Astrocyte (in vitro differentiated cells and primary cell): ENCODE results near the gene RASGRP1. TPM values are rescaled to one million over a fixed set of nuclear protein-coding genes. Genes with fewer than 3 reads are reported as not detected.

ENCODE experiments used
- DNase-seq: peaks from one replicate; pipeline ENCODE4 v3.0.0-alpha.2; 2010; ENCODE audit warnings: low read depth
- FAIRE-seq: peaks from 2 replicates; lab custom pipeline; 2011; peaks lifted over from hg19 to GRCh38; lab: Jason Lieb, UNC
- H2AFZ ChIP-seq: 2 replicates; pipeline ENCODE4 v1.6.0; 2012; ENCODE audit warnings: low read depth, low read length, inconsistent platforms
- H3K27ac ChIP-seq: 2 replicates; pipeline ENCODE4 v1.5.1; 2011; ENCODE audit warnings: low read depth, low read length, inconsistent platforms
- H3K27me3 ChIP-seq: 2 replicates; pipeline ENCODE4 v1.6.0; 2011; ENCODE audit warnings: low read length, inconsistent platforms; ENCODE audit not compliant: insufficient read depth
- H3K36me3 ChIP-seq: 2 replicates; pipeline ENCODE4 v1.5.1; 2011; ENCODE audit warnings: low read length, inconsistent platforms; ENCODE audit not compliant: insufficient read depth
- H3K4me1 ChIP-seq: 2 replicates; pipeline ENCODE4 v1.5.1; 2011; ENCODE audit warnings: low read length, inconsistent platforms; ENCODE audit not compliant: insufficient read depth
- H3K4me2 ChIP-seq: 2 replicates; pipeline ENCODE4 v1.6.0; 2012; ENCODE audit warnings: low read length, inconsistent platforms
- H3K4me3 ChIP-seq: 2 replicates; pipeline ENCODE4 v1.5.1; 2011; ENCODE audit warnings: low read depth, mild to moderate bottlenecking, low read length, inconsistent platforms; ENCODE audit not compliant: insufficient read depth
- H3K79me2 ChIP-seq: 2 replicates; pipeline ENCODE4 v1.6.0; 2012; ENCODE audit warnings: mild to moderate bottlenecking, low read length, inconsistent platforms; ENCODE audit not compliant: insufficient read depth
- H3K9ac ChIP-seq: 2 replicates; pipeline ENCODE4 v1.6.0; 2012; ENCODE audit warnings: mild to moderate bottlenecking, low read length, inconsistent platforms
- H3K9me3 ChIP-seq: 2 replicates; pipeline ENCODE4 v1.5.1; 2012; ENCODE audit warnings: low read depth, mild to moderate bottlenecking, low read length, inconsistent platforms; ENCODE audit not compliant: insufficient read depth
- H4K20me1 ChIP-seq: 2 replicates; pipeline ENCODE4 v1.6.0; 2012; ENCODE audit warnings: low read length, inconsistent platforms; ENCODE audit not compliant: insufficient read depth
- H3K27ac Mint-ChIP-seq: one replicate; pipeline ENCODE4 v1.8.0; 2021; ENCODE audit warnings: mild to moderate bottlenecking, mixed read lengths; ENCODE audit not compliant: unreplicated experiment
- H3K27me3 Mint-ChIP-seq: one replicate; pipeline ENCODE4 v1.8.0; 2021; ENCODE audit warnings: low read depth, mixed read lengths; ENCODE audit not compliant: unreplicated experiment
- H3K36me3 Mint-ChIP-seq: one replicate; pipeline ENCODE4 v1.8.0; 2021; ENCODE audit warnings: low read depth, mixed read lengths; ENCODE audit not compliant: unreplicated experiment
- H3K4me1 Mint-ChIP-seq: one replicate; pipeline ENCODE4 v1.8.0; 2021; ENCODE audit warnings: low read depth, mixed read lengths; ENCODE audit not compliant: unreplicated experiment
- H3K4me3 Mint-ChIP-seq: one replicate; pipeline ENCODE4 v1.8.0; 2021; ENCODE audit warnings: mild to moderate bottlenecking, moderate library complexity, mixed read lengths; ENCODE audit not compliant: unreplicated experiment
- H3K9me3 Mint-ChIP-seq: one replicate; pipeline ENCODE4 v1.8.0; 2021; ENCODE audit warnings: mild to moderate bottlenecking, mixed read lengths; ENCODE audit not compliant: unreplicated experiment
- CTCF ChIP-seq: IDR thresholded peaks from 2 replicates; pipeline ENCODE4 v1.5.1; 2011; ENCODE audit warnings: low read depth, mild to moderate bottlenecking, inconsistent platforms, low read length, moderate library complexity; ENCODE audit not compliant: insufficient read depth
- EZH2 ChIP-seq: IDR thresholded peaks from 2 replicates; pipeline ENCODE4 v1.6.1; 2012; ENCODE audit warnings: mild to moderate bottlenecking, low read length, inconsistent platforms; ENCODE audit not compliant: insufficient read depth
- total RNA-seq: library from RNA; stranded (reverse); gene quantifications from 2 replicates; pipeline ENCODE4 v1.2.1, GENCODE V29; 2021

RASGRP1 gene
- total RNA-seq, 1 donor from 2014 or later = 1.4 TPM

DNA sequence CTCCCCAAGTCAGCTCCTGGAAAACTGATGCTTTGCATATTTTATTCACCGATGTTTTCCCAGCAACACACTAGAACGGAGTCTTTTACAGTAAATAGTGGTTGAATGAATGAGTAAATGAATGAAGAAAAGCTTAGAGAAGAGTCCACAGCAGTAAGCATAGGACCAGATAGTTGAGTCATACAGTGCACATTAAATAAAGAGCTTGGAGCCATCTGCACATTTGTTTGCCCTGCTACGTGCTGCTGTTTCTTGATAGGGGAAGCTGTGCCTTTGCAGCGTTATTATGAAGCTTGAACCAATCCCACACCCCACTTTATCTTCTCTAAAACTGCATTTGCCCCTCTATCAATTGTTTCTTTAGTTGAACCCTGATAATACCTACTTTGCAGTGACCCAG, 109.5 kb downstream of the RASGRP1 start:
- H3K79me2 ChIP-seq = peaks cover 61% of the 10 kb centered on the region
- H3K4me1 Mint-ChIP-seq = peaks cover 5% of the 10 kb centered on the region
- no peak for FAIRE-seq

DNA sequence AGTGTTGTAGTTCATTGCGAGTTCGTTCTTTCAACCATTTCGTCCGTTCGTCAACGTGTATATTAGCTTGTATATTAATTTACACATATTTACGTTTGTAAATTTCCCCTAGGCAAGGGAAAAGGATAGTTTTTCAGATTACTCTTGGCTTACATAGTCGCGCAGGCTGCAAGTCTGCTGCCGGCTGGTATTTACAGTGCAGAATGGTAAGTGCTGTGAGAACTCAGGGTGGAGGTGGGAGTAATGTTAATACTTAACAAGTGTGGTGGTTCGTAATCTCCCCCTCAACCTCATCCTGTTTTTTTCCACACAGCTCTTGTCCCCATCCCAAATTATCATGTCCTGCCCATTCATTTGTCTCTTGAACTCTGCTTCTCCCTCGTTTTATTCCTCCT, 109.9 kb downstream of the RASGRP1 start:
- Mint-ChIP-seq H3K36me3 (no peaks in the 10 kb centered on the region), H3K27ac (peak overlapping the region; percentile 95), H3K4me1 (peaks cover 5% of the 10 kb centered on the region), H3K4me3 (peak overlapping the region; percentile 99), H3K27me3 (no peaks in the 10 kb centered on the region), H3K9me3 (no peaks in the 10 kb centered on the region)
- Histone ChIP-seq H3K4me1 (peaks cover 9% of the 10 kb centered on the region), H3K4me2 (peak overlapping the region; percentile 91), H3K9ac (peak overlapping the region; percentile 97), H4K20me1 (peaks cover 41% of the 10 kb centered on the region), H3K79me2 (peaks cover 57% of the 10 kb centered on the region), H3K4me3 (peak overlapping the region; percentile 85), H3K9me3 (no peaks in the 10 kb centered on the region), H2AFZ (peak overlapping the region; percentile 98), H3K27me3 (no peaks in the 10 kb centered on the region), H3K36me3 (no peaks in the 10 kb centered on the region), H3K27ac (peak overlapping the region; percentile 92)
- FAIRE-seq = no peak
- TF ChIP-seq EZH2 = no peak
- no peak for TF ChIP-seq CTCF
- DNase-seq = peak; percentile 15

More for the DNA sequence above, 109.5 kb downstream of the RASGRP1 start:
- Histone ChIP-seq H3K4me1 (peaks cover 9% of the 10 kb centered on the region), H3K4me3 (peak overlapping the region; percentile 85), H3K27ac (peak overlapping the region; percentile 92), H3K9ac (peak overlapping the region; percentile 97), H3K27me3 (no peaks in the 10 kb centered on the region), H4K20me1 (peaks cover 45% of the 10 kb centered on the region), H3K9me3 (no peaks in the 10 kb centered on the region), H2AFZ (no peak overlapping the region), H3K4me2 (peak overlapping the region; percentile 91), H3K36me3 (no peaks in the 10 kb centered on the region)
- Mint-ChIP-seq H3K27ac (peak overlapping the region; percentile 95), H3K9me3 (no peaks in the 10 kb centered on the region), H3K4me3 (peak overlapping the region; percentile 99), H3K27me3 (no peaks in the 10 kb centered on the region), H3K36me3 (no peaks in the 10 kb centered on the region)
- no peak for DNase-seq
- no peak for TF ChIP-seq EZH2
- TF ChIP-seq CTCF = no peak

- DNase-seq (peak; percentile 83), FAIRE-seq (no peak)
- H3K4me1 ChIP-seq = peaks cover 9% of the 10 kb centered on the region
- peaks cover 37% of the 10 kb centered on the region for H4K20me1 ChIP-seq
- no peaks in the 10 kb centered on the region for H3K36me3 ChIP-seq
- H3K4me3 ChIP-seq = peak within 1 kb of the TSS; percentile 85
- TF ChIP-seq CTCF (no peak), EZH2 (no peak)
- no peaks in the 10 kb centered on the region for H3K36me3 Mint-ChIP-seq
- H2AFZ ChIP-seq = peak within 1 kb of the TSS; percentile 98
- H3K9me3 Mint-ChIP-seq = no peaks in the 10 kb centered on the region
- peak within 1 kb of the TSS; percentile 95 for H3K27ac Mint-ChIP-seq
- H3K79me2 ChIP-seq = peaks cover 52% of the 10 kb centered on the region
- peaks cover 3% of the 10 kb centered on the region for H3K27me3 ChIP-seq
- H3K27me3 Mint-ChIP-seq = no peaks in the 10 kb centered on the region
- H3K9me3 ChIP-seq = no peaks in the 10 kb centered on the region
- H3K9ac ChIP-seq = peak within 1 kb of the TSS; percentile 97
- H3K4me1 Mint-ChIP-seq = peaks cover 5% of the 10 kb centered on the region
- peak within 1 kb of the TSS; percentile 91 for H3K4me2 ChIP-seq
- H3K4me3 Mint-ChIP-seq = peak within 1 kb of the TSS; percentile 99
- peak within 1 kb of the TSS; percentile 92 for H3K27ac ChIP-seq
These were observed 110.5 kb downstream of the RASGRP1 start, which contains the start of gene FAM98B for GRCh38 chr15:38453971-38454695. TSS of gene FAM98B (plus strand) at chr15:38454127. CDS start at chr15:38454162, 35 bp downstream.
